MCF 10A (cell line): Measurements from ENCODE around the gene B4GALNT3. TPM values are rescaled to one million over a fixed set of nuclear protein-coding genes. Genes with fewer than 3 reads are reported as not detected.
A peak's percentile ranks its signal among the peaks of the same experiment; 100 is the strongest.

Experiments used
- BruUV-seq: library from RNA; stranded (reverse); fragments of 400-500 nt; replicated peaks from 2 replicates; lab custom pipeline; 2021; lab: Mats Ljungman, UMichigan
- CTCF ChIA-PET: fragments of 300-600 bp; sonication (Branson Sonifier 250); formaldehyde crosslinking; extraction: SDS; loops from one replicate; lab custom pipeline; 2021; ENCODE audit warnings: antibody characterized with exemption, inconsistent platforms; lab: Yijun Ruan, JAX
- POLR2A ChIA-PET: fragments of 300-600, 350-650 bp; sonication (Branson Sonifier 250); formaldehyde crosslinking; extraction: SDS; loops from one replicate; lab custom pipeline; 2020; ENCODE audit warnings: antibody characterized with exemption, inconsistent platforms; lab: Yijun Ruan, JAX
- DNase-seq: peaks from one replicate; pipeline ENCODE4 v3.0.0-alpha.2; 2018; ENCODE audit not compliant: unreplicated experiment
- H3K27ac Mint-ChIP-seq: one replicate; pipeline ENCODE4 v1.8.0; 2022; ENCODE audit warnings: mild to moderate bottlenecking, low read depth, mixed read lengths; ENCODE audit not compliant: unreplicated experiment
- H3K27me3 Mint-ChIP-seq: one replicate; pipeline ENCODE4 v1.8.0; 2022; ENCODE audit warnings: mixed read lengths; ENCODE audit not compliant: insufficient read depth, unreplicated experiment
- H3K36me3 Mint-ChIP-seq: one replicate; pipeline ENCODE4 v1.8.0; 2022; ENCODE audit warnings: mild to moderate bottlenecking, moderate library complexity, mixed read lengths; ENCODE audit not compliant: insufficient read depth, unreplicated experiment
- H3K4me1 Mint-ChIP-seq: one replicate; pipeline ENCODE4 v1.8.0; 2022; ENCODE audit warnings: mixed read lengths; ENCODE audit not compliant: insufficient read depth, unreplicated experiment
- H3K4me3 Mint-ChIP-seq: one replicate; pipeline ENCODE4 v1.8.0; 2022; ENCODE audit warnings: mild to moderate bottlenecking, moderate library complexity, mixed read lengths; ENCODE audit not compliant: unreplicated experiment
- H3K9me3 Mint-ChIP-seq: one replicate; pipeline ENCODE4 v1.8.0; 2022; ENCODE audit warnings: mixed read lengths; ENCODE audit not compliant: unreplicated experiment
- CTCF ChIP-seq: fragments of 200-600 bp; IDR thresholded peaks from one replicate; pipeline ENCODE4 v1.8.0; 2022; ENCODE audit warnings: antibody characterized with exemption, mild to moderate bottlenecking; ENCODE audit not compliant: unreplicated experiment
- intact Hi-C: fragments of 100-400 bp; cut with micrococcal nuclease; formaldehyde crosslinking; loops from 2 replicates; pipeline ENCODE4 v1.14.1; 2022
- total RNA-seq: library from RNA; stranded (reverse); gene quantifications from 2 replicates; pipeline ENCODE4 v1.2.3, GENCODE V29; 2022

B4GALNT3 gene
- total RNA-seq, 1 experiment from 2014 or later = 0.68 TPM

GRCh38 chr12:574475-575128 lies 114.9 kb downstream of the B4GALNT3 start:
- Mint-ChIP-seq H3K27me3 (no peaks in the 10 kb centered on the region), H3K36me3 (peaks cover 7% of the 10 kb centered on the region), H3K9me3 (no peaks in the 10 kb centered on the region), H3K4me1 (peaks cover 45% of the 10 kb centered on the region), H3K4me3 (no peak overlapping the region), H3K27ac (peak overlapping the region; percentile 91)
- DNase-seq = peak; percentile 35
- no TSS peak for BruUV-seq
- TF ChIP-seq CTCF = no peak
- CTCF ChIA-PET = interaction anchor here (0.6 to 5.6 kb wide), 16 partner anchors 9 to 241 kb away, joined by 3 to 100 read pairs (median 4); partner anchors contain the start of gene WNK1
- intact Hi-C loops = loop anchor here (5.0 to 10.0 kb wide), 2 partner anchors 418 to 540 kb away; partner anchors contain the start of gene ERC1
- POLR2A ChIA-PET = interaction anchor here (0.6 to 15.3 kb wide), 16 partner anchors 23 to 542 kb away, joined by 3 to 336 read pairs (median 6); partner anchors contain the start of genes RAD52 and WNK1

- DNase-seq = peak; percentile 38
- H3K4me1 Mint-ChIP-seq = peaks cover 47% of the 10 kb centered on the region
- POLR2A ChIA-PET = interaction anchor here (0.6 to 15.3 kb wide), 20 partner anchors 23 to 542 kb away, joined by 3 to 336 read pairs (median 4); partner anchors contain the start of genes RAD52 and WNK1
- H3K4me3 Mint-ChIP-seq = no peak overlapping the region
- CTCF ChIA-PET = interaction anchor here (0.5 to 5.6 kb wide), 27 partner anchors 9 to 1001 kb away, joined by 3 to 100 read pairs (median 4); partner anchors contain the start of gene WNK1
- H3K27ac Mint-ChIP-seq = peak overlapping the region; percentile 91
- H3K9me3 Mint-ChIP-seq = no peaks in the 10 kb centered on the region
- no peaks in the 10 kb centered on the region for H3K27me3 Mint-ChIP-seq
- intact Hi-C loops = loop anchor here (10.0 kb wide), 1 partner anchor 540 kb away; no protein-coding TSS in a partner anchor
- no TSS peak for BruUV-seq
- no peak for TF ChIP-seq CTCF
- peaks cover 7% of the 10 kb centered on the region for H3K36me3 Mint-ChIP-seq
Measured at GRCh38 chr12:575129-575502, 115.4 kb downstream of the B4GALNT3 start.

- Mint-ChIP-seq H3K9me3 (no peaks in the 10 kb centered on the region), H3K27me3 (no peaks in the 10 kb centered on the region), H3K36me3 (peaks cover 7% of the 10 kb centered on the region), H3K4me3 (peak overlapping the region; percentile 35), H3K4me1 (peaks cover 44% of the 10 kb centered on the region), H3K27ac (peak overlapping the region; percentile 91)
- no TSS peak for BruUV-seq
- intact Hi-C loops = loop anchor here (1.0 to 10.0 kb wide), 3 partner anchors 175 to 539 kb away; no protein-coding TSS in a partner anchor
- DNase-seq = peak; percentile 78
- TF ChIP-seq CTCF = peak; percentile 99
- ChIA-PET POLR2A (interaction anchor here (0.6 to 15.3 kb wide), 22 partner anchors 21 to 1016 kb away, joined by 3 to 336 read pairs (median 4); partner anchors contain the start of genes RAD52 and WNK1), CTCF (interaction anchor here (0.5 to 5.6 kb wide), 29 partner anchors 10 to 1109 kb away, joined by 3 to 100 read pairs (median 4); partner anchors contain the start of gene WNK1)
Measured at GRCh38 chr12:575948-576614, 116.3 kb downstream of the B4GALNT3 start.
